ENCODE measurements around the gene GBA2.

Gene GBA2

GRCh38 chr9:35718721-35719511 is 30.1 kb downstream of the GBA2 start:
- no peak overlapping the region for H3K4me3 ChIP-seq (ENCODE audit: low read length)
- H3K9ac ChIP-seq (ENCODE audit: low read length), result no peak overlapping the region
- H3K4me1 ChIP-seq (ENCODE audit: control insufficient read depth, insufficient read depth, low read length), result no peaks in the 10 kb centered on the region
- no peak overlapping the region for H3K27ac ChIP-seq (ENCODE audit: low read depth, low read length)
- H3K36me3 ChIP-seq (ENCODE audit: control insufficient read depth, insufficient read depth, low read length), result peaks cover 91% of the 10 kb centered on the region
- no peaks in the 10 kb centered on the region for H3K27me3 ChIP-seq (ENCODE audit: control insufficient read depth, insufficient read depth, low read length)

GRCh38 chr9:35717132-35717870 is 31.7 kb downstream of the GBA2 start:
- no peak overlapping the region for H3K4me3 ChIP-seq (ENCODE audit: low read length)
- H3K4me1 ChIP-seq (ENCODE audit: control insufficient read depth, insufficient read depth, low read length), result no peaks in the 10 kb centered on the region
- no peaks in the 10 kb centered on the region for H3K27me3 ChIP-seq (ENCODE audit: control insufficient read depth, insufficient read depth, low read length)
- H3K36me3 ChIP-seq (ENCODE audit: control insufficient read depth, insufficient read depth, low read length), result peaks cover 89% of the 10 kb centered on the region
- no peak overlapping the region for H3K9ac ChIP-seq (ENCODE audit: low read length)
- no peak overlapping the region for H3K27ac ChIP-seq (ENCODE audit: low read depth, low read length)

GRCh38 chr9:35716230-35716629 is 32.8 kb downstream of the GBA2 start:
- Histone ChIP-seq H3K27me3 (ENCODE audit: control insufficient read depth, insufficient read depth, low read length) (no peaks in the 10 kb centered on the region), H3K9ac (ENCODE audit: low read length) (no peak overlapping the region), H3K4me3 (ENCODE audit: low read length) (no peak overlapping the region), H3K27ac (ENCODE audit: low read depth, low read length) (no peak overlapping the region), H3K36me3 (ENCODE audit: control insufficient read depth, insufficient read depth, low read length) (peaks cover 87% of the 10 kb centered on the region), H3K4me1 (ENCODE audit: control insufficient read depth, insufficient read depth, low read length) (no peaks in the 10 kb centered on the region)

GRCh38 chr9:35714579-35715252 is 34.3 kb downstream of the GBA2 start:
- Histone ChIP-seq H3K4me3 (ENCODE audit: low read length) (no peak overlapping the region), H3K4me1 (ENCODE audit: control insufficient read depth, insufficient read depth, low read length) (no peaks in the 10 kb centered on the region), H3K36me3 (ENCODE audit: control insufficient read depth, insufficient read depth, low read length) (peaks cover 83% of the 10 kb centered on the region), H3K9ac (ENCODE audit: low read length) (no peak overlapping the region), H3K27ac (ENCODE audit: low read depth, low read length) (peak overlapping the region; percentile 21), H3K27me3 (ENCODE audit: control insufficient read depth, insufficient read depth, low read length) (no peaks in the 10 kb centered on the region)

- no peak overlapping the region for H3K4me3 ChIP-seq (ENCODE audit: low read length)
- H3K4me1 ChIP-seq (ENCODE audit: control insufficient read depth, insufficient read depth, low read length), result no peaks in the 10 kb centered on the region
- no peak overlapping the region for H3K27ac ChIP-seq (ENCODE audit: low read depth, low read length)
- H3K36me3 ChIP-seq (ENCODE audit: control insufficient read depth, insufficient read depth, low read length), result peaks cover 80% of the 10 kb centered on the region
- no peak overlapping the region for H3K9ac ChIP-seq (ENCODE audit: low read length)
- H3K27me3 ChIP-seq (ENCODE audit: control insufficient read depth, insufficient read depth, low read length), result no peaks in the 10 kb centered on the region
Observed at GRCh38 chr9:35714123-35714522, 34.9 kb downstream of the GBA2 start.

GRCh38 chr9:35713578-35713977 is 35.5 kb downstream of the GBA2 start:
- no peaks in the 10 kb centered on the region for H3K4me1 ChIP-seq (ENCODE audit: control insufficient read depth, insufficient read depth, low read length)
- H3K36me3 ChIP-seq (ENCODE audit: control insufficient read depth, insufficient read depth, low read length), result peaks cover 77% of the 10 kb centered on the region
- H3K27me3 ChIP-seq (ENCODE audit: control insufficient read depth, insufficient read depth, low read length), result no peaks in the 10 kb centered on the region
- no peak overlapping the region for H3K9ac ChIP-seq (ENCODE audit: low read length)
- H3K27ac ChIP-seq (ENCODE audit: low read depth, low read length), result no peak overlapping the region
- H3K4me3 ChIP-seq (ENCODE audit: low read length), result no peak overlapping the region

GRCh38 chr9:35712762-35713400 is 36.1 kb downstream of the GBA2 start:
- Histone ChIP-seq H3K4me1 (ENCODE audit: control insufficient read depth, insufficient read depth, low read length) (no peaks in the 10 kb centered on the region), H3K4me3 (ENCODE audit: low read length) (no peak overlapping the region), H3K36me3 (ENCODE audit: control insufficient read depth, insufficient read depth, low read length) (peaks cover 76% of the 10 kb centered on the region), H3K27ac (ENCODE audit: low read depth, low read length) (no peak overlapping the region), H3K9ac (ENCODE audit: low read length) (no peak overlapping the region), H3K27me3 (ENCODE audit: control insufficient read depth, insufficient read depth, low read length) (no peaks in the 10 kb centered on the region)

GRCh38 chr9:35711501-35712428 is 37.3 kb downstream of the GBA2 start:
- Histone ChIP-seq H3K36me3 (ENCODE audit: control insufficient read depth, insufficient read depth, low read length) (peaks cover 76% of the 10 kb centered on the region), H3K27me3 (ENCODE audit: control insufficient read depth, insufficient read depth, low read length) (no peaks in the 10 kb centered on the region), H3K4me1 (ENCODE audit: control insufficient read depth, insufficient read depth, low read length) (no peaks in the 10 kb centered on the region), H3K4me3 (ENCODE audit: low read length) (no peak overlapping the region), H3K27ac (ENCODE audit: low read depth, low read length) (no peak overlapping the region), H3K9ac (ENCODE audit: low read length) (no peak overlapping the region)

GRCh38 chr9:35710818-35711500 is 38.1 kb downstream of the GBA2 start:
- Histone ChIP-seq H3K27ac (ENCODE audit: low read depth, low read length) (no peak overlapping the region), H3K9ac (ENCODE audit: low read length) (no peak overlapping the region), H3K4me3 (ENCODE audit: low read length) (no peak overlapping the region), H3K36me3 (ENCODE audit: control insufficient read depth, insufficient read depth, low read length) (peaks cover 77% of the 10 kb centered on the region), H3K27me3 (ENCODE audit: control insufficient read depth, insufficient read depth, low read length) (no peaks in the 10 kb centered on the region), H3K4me1 (ENCODE audit: control insufficient read depth, insufficient read depth, low read length) (no peaks in the 10 kb centered on the region)

DNA sequence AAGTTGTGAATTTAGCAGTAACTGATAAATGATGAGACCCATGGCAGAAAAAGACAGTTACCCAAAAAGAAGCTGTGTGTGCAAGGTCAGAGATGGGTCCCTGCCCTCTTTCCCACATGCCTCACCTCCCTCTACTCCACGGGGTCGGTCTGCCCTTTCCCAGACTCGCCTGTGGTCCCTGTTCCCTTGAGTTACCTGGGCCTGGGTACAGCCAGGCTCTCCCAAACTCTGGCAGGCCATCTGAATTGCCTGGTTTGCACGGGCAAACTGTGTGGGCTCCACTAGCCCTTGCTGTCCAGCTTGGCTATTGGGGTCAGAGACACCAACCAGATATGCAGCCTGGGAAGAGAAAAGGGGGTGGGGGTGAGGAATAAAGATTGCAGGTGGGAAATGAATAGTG is 40.9 kb downstream of the GBA2 start:
- Histone ChIP-seq H3K27ac (ENCODE audit: low read depth, low read length) (no peak overlapping the region), H3K4me1 (ENCODE audit: control insufficient read depth, insufficient read depth, low read length) (no peaks in the 10 kb centered on the region), H3K36me3 (ENCODE audit: control insufficient read depth, insufficient read depth, low read length) (peaks cover 83% of the 10 kb centered on the region), H3K27me3 (ENCODE audit: control insufficient read depth, insufficient read depth, low read length) (no peaks in the 10 kb centered on the region), H3K4me3 (ENCODE audit: low read length) (no peak overlapping the region), H3K9ac (ENCODE audit: low read length) (peak overlapping the region; percentile 32)

DNA sequence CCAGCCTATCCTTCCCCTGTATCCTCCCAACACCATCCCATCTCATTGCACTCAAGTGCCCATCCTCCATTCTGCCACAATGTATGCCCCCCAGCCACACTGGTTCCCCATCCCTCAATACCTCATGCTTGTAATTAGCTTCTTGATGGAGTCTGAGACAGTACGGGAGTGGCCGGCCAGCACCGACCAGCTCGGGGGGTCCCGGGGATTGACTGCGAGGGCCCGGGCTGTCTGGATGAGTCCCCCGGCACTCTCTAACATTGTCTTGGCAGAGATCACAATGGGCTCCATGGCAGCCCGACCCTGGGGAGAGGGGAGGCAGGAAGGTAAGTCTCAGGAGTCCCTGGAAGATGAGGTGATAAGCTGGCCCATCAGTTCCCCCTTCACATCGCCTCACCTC is 42.1 kb downstream of the GBA2 start:
- no peaks in the 10 kb centered on the region for H3K27me3 ChIP-seq (ENCODE audit: control insufficient read depth, insufficient read depth, low read length)
- no peak overlapping the region for H3K4me3 ChIP-seq (ENCODE audit: low read length)
- H3K36me3 ChIP-seq (ENCODE audit: control insufficient read depth, insufficient read depth, low read length), result peaks cover 84% of the 10 kb centered on the region
- no peak overlapping the region for H3K9ac ChIP-seq (ENCODE audit: low read length)
- H3K4me1 ChIP-seq (ENCODE audit: control insufficient read depth, insufficient read depth, low read length), result no peaks in the 10 kb centered on the region
- no peak overlapping the region for H3K27ac ChIP-seq (ENCODE audit: low read depth, low read length)
